ENCODE measurements around the gene MRPL42.

Gene MRPL42

DNA sequence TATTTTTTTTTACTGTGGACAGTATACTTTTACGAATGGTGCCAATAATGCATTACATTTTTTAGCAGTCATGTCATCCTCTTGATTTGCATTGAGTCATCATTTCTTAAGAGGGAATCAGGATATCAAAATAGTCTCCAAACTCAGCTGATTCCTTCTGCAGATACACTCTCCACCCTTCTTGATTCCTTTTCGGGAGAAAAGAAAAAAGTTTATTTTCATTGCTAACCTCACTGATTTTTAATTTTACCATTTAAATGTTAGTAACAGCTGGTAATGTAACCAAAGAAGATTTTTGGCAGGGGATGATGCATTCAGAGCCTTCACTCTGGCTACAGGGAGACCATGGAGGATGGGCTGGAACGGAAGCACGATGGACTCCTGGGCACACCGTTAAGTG lies 47.5 kb downstream of the MRPL42 start:
- no peak overlapping the region for H3K4me3 ChIP-seq (ENCODE audit: low read length)
- DNase-seq (ENCODE audit: low read depth): peak; percentile 62
- no peak for TF ChIP-seq CTCF (IDR thresholded peaks at IDR 0.05; ENCODE audit: insufficient read depth, low read depth, low read length, missing control alignments)

- no peak overlapping the region for H3K4me3 ChIP-seq (ENCODE audit: low read length)
- peak; percentile 18 for DNase-seq (ENCODE audit: low read depth)
- TF ChIP-seq CTCF (IDR thresholded peaks at IDR 0.05; ENCODE audit: insufficient read depth, low read depth, low read length, missing control alignments): no peak
Measured at GRCh38 chr12:93518725-93519124, 51.4 kb downstream of the MRPL42 start.

DNA sequence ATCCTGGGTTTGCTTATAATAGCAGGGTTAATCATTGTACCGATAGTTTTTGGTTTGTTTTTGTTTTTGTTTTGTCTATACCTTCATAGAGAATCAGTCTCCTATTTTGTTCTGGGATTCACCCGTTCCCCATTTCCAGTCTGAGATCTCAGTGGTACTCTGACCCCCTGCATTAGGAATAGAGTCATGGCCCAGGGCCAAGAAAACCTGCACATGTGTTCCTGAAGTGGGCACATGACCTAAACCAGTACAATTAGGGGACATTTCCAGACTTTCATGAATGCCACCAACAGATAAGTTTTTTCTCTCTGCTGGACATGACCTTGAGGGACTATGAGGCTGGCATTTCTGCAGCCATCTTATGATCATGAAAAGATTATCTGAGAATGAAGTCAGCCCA lies 52.5 kb downstream of the MRPL42 start:
- H3K4me3 ChIP-seq (ENCODE audit: low read length): no peak overlapping the region
- TF ChIP-seq CTCF (IDR thresholded peaks at IDR 0.05; ENCODE audit: insufficient read depth, low read depth, low read length, missing control alignments): no peak
- no peak for DNase-seq (ENCODE audit: low read depth)

- DNase-seq (ENCODE audit: low read depth): no peak
- TF ChIP-seq CTCF (IDR thresholded peaks at IDR 0.05; ENCODE audit: insufficient read depth, low read depth, low read length, missing control alignments): no peak
- no peak overlapping the region for H3K4me3 ChIP-seq (ENCODE audit: low read length)
Measured at GRCh38 chr12:93520454-93520853, 53.1 kb downstream of the MRPL42 start.

GRCh38 chr12:93521225-93522080 lies 54.1 kb downstream of the MRPL42 start:
- no peak for DNase-seq (ENCODE audit: low read depth)
- no peak for TF ChIP-seq CTCF (IDR thresholded peaks at IDR 0.05; ENCODE audit: insufficient read depth, low read depth, low read length, missing control alignments)

DNA sequence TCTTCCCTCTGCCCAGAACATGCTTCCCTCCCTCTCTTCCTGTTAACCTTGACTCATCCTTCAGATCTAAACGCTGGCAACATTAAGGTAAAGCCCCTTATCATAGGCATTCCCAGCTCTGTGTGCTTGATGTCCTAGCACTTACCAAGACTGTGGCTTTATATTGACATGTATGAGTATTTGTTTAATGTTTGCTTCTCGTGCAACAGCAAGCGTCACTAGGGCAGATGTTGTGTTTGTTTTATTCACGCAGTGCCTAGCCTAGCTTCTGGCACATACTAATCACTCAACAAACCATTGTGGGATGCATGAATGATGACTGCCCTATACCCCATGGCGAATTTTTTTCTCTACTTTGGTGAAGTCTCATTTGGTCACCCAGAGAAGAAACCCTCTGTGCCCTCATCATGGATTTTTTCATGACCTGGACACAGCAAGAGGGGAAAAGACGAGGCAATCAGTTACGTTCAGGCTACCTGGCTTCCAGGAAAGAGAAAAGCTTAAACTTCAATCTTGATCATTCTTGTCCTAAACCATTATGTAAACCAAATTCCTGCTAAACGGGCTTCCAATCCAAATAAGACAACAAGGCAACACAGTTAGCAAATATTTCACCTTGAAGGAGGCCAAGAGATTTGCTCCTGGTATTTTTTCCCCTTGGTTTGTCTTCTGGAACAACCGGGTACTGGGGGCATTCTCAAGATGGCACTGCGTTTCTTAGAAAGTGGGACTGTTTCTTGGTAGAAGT lies 57.2 kb downstream of the MRPL42 start:
- H3K4me3 ChIP-seq (ENCODE audit: low read length): no peak overlapping the region
- TF ChIP-seq CTCF (IDR thresholded peaks at IDR 0.05; ENCODE audit: insufficient read depth, low read depth, low read length, missing control alignments): no peak
- DNase-seq (ENCODE audit: low read depth): no peak

More at GRCh38 chr12:93521225-93522080, 54.1 kb downstream of the MRPL42 start:
- H3K4me3 ChIP-seq (ENCODE audit: low read length): no peak overlapping the region
